Activated CD4-positive, alpha-beta T cell treated with anti-CD3 and anti-CD28 coated beads, Interleukin-2, Interleukin-6, amounts not matched to agents 100 ng/mL and 50 ng/mL, durations not matched to agents 16 hours and 8 hours (primary cell): ENCODE data around the gene SSBP3.

ENCODE experiments used
- DNase-seq: peaks from one replicate; pipeline ENCODE4 v3.0.0-alpha.2; 2020

Gene SSBP3

DNA sequence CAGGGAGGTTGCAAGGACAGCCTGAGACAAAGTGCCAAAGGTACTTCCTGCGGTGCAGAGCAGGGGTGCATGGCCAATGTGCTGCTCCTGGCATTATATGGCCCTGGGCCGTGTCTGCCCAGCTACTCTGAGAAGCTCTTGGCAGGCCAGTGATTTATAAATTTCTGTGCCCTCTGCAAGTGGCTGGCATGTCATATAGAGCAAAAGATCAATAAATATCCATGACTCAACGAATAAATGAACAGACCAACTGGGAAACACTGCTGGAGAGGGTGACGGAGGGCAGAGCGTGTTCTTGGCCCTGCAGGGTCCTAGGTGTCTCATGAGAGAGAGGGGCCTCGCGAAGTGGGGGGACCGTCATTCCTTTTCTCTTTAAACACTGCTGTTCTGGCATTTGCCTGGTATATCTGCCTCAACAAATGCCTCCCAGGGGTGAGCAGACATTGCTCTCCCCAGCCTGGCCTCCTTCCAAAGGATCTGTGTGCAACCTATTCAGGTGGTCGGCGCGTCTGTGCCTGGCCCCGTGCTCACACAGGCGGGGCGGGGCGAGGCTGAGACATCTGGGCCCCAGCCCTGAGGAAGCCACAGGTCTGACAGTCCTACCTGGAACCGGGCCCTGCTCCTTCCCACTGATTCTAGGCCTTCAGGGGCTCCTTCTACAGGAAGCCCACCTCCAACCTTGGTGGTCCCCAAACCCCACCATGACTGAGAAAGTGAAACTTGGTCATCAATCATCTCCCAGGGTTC, 123.9 kb downstream of the SSBP3 start:
- DNase-seq, result no peak

DNA sequence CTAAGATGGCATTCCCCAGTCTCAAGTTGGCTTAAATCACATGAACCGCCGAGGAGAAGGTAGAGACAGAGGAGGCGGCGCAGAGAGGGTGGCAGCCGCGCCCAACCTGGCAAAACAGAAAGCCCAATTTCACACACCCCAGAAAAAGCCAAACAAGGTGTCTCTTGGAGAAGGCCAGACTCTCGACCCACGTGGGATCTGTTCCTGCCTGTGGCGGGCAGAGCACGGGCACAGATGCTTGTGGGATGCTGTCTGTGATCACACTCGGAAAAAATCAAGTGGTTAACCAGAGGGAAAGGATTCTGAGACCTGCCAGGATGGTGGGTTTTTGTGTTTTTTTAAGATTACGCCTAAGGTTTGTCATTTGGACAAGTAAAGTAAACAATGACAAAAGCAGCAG, 125.5 kb downstream of the SSBP3 start:
- no peak for DNase-seq

- DNase-seq, result no peak
Measured at GRCh38 chr1:54279457-54279856, 126.7 kb downstream of the SSBP3 start.

DNA sequence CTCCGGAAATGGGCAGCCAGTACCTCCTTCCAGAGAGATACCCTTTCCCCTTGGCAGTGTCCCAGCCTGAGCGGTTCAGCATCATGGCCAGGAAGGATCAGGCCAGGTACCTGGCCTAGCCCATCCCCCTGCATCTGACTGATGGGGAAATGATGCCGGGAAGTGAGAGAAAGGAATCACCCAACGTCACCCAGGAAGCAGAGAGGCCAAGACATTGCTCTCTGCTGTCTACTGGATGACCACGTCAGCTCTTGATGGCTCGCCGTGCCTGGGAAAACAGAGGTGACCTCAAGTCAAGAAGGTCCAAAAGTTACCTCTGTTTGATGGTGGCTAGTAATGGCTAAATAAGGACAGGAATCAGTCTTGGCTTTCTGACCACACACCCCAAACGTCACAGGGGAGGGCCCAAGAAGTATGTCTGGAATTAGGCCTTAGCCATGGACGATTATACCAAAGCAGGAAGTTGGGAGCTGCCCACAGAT, 127.2 kb downstream of the SSBP3 start:
- DNase-seq, result no peak

DNA sequence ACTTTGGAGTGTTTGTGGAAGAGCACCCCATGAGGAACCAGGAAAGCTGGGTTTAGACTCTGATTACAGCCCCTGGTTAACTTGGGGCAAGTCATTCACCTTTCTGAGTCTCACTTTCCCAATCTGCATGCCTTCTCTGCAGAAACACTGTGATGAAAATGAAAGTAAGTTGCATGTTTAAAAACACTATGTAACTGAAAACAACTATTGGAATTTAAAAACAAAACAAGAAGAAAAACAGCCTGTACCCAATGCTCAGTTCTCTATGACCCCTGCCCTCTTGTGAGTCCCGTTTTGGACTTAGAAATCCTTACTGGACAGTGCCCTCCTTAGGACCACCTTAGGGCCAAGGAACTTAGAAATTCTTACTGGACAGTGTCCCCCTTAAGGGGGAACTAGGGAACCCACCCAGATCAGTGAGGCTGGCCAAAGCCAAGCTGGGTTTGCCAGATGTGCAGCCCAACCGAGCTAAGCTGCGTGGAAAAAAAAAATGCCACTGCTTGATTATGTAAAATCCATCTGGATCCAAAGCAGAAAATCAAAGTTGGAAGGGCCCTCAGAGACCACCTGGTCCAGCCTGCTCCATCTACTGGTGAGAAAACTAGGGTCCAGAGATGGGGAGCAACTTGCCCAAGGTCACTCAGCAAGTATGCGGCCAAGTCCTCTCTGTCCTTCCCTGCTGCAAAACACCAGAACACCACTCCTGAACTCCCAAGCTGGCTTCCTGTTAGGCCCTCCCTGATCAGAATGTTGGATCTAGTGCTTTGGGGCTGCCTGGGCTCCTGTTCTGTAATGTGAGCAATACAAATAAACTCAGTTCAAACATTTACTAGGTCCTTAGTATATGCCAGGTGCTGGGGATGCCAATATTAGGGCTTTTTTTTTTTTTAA, 128.5 kb downstream of the SSBP3 start:
- no peak for DNase-seq

- DNase-seq, result no peak
Measured at GRCh38 chr1:54276617-54277450, 129.4 kb downstream of the SSBP3 start.

DNA sequence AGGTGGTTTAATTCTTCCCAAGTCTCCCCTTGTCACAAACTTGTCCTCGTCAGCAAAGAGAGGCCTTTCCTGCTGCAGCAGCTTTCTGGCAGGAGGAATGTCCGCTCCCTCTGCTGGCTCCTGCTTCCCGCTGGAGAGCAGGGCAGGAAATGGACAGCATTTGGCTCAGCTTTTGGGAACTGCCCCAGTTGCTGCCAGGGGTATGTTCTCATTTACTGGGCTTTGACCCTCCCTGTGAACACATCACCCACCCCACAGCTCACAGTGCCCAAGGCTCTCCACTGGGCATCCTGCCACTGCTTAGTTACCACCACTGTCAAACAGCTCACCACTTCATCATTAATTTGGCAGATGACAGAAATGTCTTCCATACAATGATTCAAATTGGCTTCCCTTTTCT, 130.8 kb downstream of the SSBP3 start:
- no peak for DNase-seq

- no peak for DNase-seq
Measured at GRCh38 chr1:54274881-54275280, 131.3 kb downstream of the SSBP3 start.

- no peak for DNase-seq
Measured at GRCh38 chr1:54274448-54274847, 131.7 kb downstream of the SSBP3 start.

- DNase-seq, result no peak
Measured at GRCh38 chr1:54273795-54274163, 132.4 kb downstream of the SSBP3 start.

GRCh38 chr1:54273092-54273794, 133.0 kb downstream of the SSBP3 start:
- no peak for DNase-seq

DNA sequence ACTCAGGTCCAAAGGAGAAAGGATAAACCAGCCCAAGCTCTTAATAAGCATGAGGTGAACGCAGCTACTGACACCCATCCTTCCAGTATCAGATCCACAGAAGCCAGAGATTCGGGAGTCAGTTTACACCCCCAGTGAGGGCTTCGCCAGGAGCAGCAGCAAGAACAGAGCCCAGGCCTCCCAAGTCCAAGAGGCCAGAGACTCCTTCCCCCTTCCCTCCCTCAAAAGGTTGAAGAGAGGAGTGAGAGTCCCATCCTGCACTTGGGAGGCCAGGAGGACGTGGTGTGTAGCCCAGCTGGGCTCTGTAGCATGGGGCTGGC, 133.5 kb downstream of the SSBP3 start:
- DNase-seq, result no peak

DNA sequence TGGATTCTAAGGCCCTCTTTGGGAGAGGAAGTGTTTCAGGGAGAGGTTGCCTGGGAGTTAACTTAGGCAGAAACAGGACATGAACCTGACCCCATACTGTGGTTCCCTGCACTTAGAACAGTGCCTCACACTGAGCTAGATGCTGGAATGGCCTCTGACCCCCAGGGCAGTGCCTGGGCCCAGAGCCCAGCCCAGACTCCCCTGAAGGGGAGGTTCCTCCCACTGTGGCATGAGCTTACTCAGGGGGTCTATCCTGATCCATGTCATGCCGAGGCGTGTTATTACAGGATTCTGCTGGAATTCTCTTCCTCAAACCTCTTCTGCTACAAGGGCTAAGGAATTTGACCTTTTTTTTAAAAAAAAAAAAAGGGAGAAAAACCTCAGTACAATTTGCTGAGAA, 134.1 kb downstream of the SSBP3 start:
- no peak for DNase-seq

GRCh38 chr1:54271341-54271740, 134.9 kb downstream of the SSBP3 start:
- no peak for DNase-seq

DNA sequence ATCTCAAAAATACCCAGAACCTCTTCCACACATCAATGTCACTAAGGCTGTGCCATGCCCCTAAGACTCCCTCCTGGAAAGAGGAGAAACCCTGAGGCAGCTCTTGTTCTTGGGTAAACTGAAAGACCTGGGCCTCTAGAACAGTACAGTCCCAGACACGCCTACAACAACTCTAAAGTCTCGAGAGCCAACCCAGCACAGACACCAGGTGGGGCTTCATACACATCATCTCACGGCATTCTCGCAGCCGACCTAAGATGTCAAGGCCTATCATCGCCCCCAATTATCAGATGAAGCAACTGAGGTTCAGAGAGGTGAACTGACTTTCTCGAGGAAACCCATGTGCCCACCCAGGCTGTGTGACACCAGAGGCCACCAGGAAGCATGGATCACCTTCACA, 135.7 kb downstream of the SSBP3 start:
- DNase-seq, result no peak

DNA sequence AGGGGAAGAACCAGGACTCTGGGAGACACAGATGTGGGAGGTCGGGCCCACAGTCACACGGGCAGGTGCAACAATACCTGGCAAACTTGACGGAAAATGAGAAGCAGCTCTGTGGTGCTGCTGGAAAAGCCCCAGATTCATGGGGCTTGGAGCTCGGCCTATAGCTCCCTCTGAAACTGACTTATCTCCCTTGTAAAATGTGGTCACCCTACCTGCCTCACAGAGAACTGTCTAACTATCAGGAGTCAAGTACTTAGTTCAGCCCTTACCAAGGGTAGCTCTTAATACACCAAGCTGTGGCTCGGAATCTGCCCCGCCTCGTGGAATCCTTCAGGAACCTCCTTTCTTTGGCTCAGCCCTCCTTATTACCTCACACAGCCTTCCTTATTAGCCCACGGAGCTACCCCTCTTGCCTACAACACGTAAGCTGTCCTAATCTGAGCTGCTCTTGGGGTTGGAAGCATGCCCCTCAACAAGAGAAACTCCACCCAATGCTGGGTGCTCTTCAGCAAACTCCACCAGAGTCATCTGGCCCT, 137.4 kb downstream of the SSBP3 start:
- DNase-seq, result no peak

- no peak for DNase-seq
Measured at GRCh38 chr1:54267815-54268761, 138.1 kb downstream of the SSBP3 start.

- no peak for DNase-seq
Measured at GRCh38 chr1:54266908-54267307, 139.3 kb downstream of the SSBP3 start.

GRCh38 chr1:54266195-54266594, 140.0 kb downstream of the SSBP3 start:
- DNase-seq, result no peak

DNA sequence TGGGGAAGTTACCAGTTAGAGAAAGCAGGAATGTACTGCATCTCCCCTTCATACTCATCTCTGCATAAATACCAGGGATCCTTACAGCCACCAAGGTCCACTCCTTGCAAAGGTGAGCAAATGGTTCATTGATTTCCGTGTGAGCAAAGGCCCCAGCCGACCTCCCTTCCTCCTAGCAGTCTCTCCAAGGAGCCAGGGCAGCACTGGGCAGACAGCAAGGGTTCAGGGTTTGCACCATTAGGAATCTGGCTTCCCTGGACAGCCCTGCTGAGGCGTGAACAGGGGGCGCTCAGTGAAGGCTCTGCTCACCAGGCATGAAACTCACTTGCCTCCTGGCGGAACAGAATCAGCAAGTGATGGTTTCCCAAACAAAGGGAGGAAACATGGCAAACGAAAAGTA, 140.5 kb downstream of the SSBP3 start:
- DNase-seq, result no peak

DNA sequence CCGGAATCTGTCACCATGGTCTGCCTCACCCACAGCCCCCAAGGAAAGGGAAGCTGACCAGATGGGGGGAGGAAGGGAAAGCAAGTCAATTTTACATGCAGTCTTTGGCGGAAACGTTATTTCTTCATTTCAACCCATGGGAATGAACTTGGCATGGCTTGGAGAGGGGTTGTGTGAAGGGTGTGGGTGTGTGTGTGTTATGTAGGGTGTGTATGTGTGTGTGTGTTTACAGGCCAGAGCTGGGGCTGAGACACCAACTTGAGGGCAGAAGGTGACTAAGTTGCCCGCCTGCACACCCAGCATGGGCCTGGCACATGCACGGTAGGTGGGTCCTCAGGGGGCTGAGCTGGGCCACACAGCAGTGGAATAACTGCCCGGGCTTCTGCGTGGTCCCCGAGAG, 141.1 kb downstream of the SSBP3 start:
- no peak for DNase-seq
